NCI-H1092 (cell line): ENCODE results near the gene CACUL1.
A peak's percentile ranks its signal among the peaks of the same experiment; 100 is the strongest.

Experiments
- DNase-seq: peaks from one replicate; lab custom pipeline; 2025; lab: John Stamatoyannopoulos, UW

CACUL1 gene

DNA sequence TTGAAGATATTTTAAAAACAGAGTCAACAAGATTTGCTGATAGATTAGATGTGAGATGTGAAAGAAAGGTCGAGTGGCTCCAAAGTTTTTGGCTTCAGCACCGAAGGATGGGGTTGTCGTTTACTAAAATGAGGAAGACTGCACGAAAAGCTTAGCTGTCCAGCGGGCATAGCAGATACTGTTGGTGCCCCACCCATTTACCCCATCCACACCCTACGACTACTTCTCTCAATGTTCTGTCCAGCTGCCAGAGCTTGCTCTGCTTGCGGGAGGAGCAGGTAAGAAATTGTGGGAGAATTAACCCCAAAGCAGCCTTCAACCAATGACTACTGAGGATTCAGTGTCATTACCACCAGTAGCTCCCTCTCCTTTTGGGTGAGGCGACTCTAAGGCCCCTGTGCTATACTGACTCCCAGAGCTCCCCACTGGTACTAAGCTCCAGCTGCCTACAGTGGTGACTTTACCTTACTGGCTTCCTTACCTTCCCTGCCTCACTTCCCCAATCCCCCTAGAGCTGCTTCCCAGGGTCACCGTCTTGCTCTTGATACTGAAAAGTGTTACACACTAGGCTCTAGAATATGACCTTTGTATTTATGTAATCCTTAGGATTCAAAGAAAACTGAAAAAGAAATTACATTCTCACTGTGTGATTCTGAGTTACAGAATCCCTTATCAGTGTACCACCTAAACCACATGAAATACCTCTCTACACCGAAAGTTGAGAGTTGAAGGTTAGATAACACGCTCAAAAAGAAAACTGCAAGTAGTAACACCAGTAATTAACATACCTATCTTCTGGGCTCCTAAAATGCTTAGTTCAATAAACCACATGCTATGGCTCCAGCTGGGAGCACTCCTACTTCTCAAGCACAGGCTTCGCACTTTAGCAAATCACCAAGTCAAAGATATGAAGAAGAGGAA lies 22.3 kb downstream of the CACUL1 start:
- DNase-seq: no peak

GRCh38 chr10:118730756-118731456 lies 23.9 kb downstream of the CACUL1 start:
- no peak for DNase-seq

GRCh38 chr10:118729641-118730258 lies 25.0 kb downstream of the CACUL1 start:
- no peak for DNase-seq

GRCh38 chr10:118729200-118729599 lies 25.6 kb downstream of the CACUL1 start:
- DNase-seq: no peak

GRCh38 chr10:118725886-118726500 lies 28.8 kb downstream of the CACUL1 start:
- DNase-seq: no peak

DNA sequence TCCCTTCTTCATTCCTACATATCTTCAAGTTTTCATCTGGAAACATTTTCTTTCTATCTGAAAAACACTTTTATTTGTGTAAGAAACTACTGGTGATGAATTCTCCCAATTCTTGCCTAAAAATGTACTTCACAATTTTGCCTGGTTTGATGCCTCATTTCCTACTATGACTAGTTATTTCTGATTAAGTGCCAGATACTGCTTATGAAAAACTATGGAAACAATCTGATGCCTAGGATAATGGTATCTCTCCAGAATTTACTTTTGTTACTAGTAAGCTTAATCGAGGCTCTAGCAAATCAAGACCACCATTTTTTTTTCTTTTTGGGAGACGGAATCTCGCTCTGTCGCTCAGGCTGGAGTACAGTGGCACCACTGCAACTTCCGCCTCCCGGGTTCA lies 31.3 kb downstream of the CACUL1 start:
- DNase-seq: no peak

- no peak for DNase-seq
Measured at GRCh38 chr10:118721539-118721876, 33.3 kb downstream of the CACUL1 start.

DNA sequence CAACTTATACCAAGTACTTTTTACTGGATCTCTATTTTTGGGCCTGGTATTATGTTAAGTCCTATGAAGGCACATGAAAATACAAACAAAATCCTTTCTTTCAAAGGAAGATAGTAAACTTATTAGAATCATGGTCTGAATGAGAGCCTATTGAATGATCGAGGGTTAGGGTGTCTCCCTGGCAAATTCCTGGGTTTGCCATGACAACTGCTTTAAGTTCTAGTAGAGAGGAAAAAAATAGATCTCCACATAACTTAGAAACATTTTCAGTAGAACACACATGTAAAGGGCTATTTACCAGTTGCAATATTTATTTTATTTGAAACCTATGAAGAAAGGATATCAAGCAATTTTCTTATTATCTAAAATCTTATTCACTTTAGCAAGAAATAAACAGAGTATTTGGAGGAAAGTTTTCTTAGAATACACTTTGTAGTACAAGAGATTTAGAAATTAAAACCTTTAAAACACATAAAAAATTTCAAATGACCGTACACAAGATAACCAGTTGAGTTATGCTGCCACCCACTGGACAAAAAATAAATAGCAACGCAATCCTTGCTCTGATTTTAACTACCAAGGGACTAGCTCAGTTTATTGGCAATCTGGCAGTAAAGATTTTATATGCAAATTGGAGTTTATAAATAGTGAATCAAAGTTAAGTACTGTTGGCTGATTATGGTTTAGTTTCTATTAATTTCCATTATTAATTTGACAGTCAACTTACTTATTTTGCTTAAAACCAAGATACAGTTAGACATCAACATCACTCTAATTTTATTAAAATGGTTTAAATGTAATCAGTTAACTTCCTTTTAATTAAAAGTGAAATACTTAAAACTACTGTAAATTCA lies 33.9 kb downstream of the CACUL1 start:
- peak; percentile 11 for DNase-seq

GRCh38 chr10:118714366-118714765 lies 40.4 kb downstream of the CACUL1 start:
- no peak for DNase-seq

- no peak for DNase-seq
Measured at GRCh38 chr10:118712930-118713634, 41.7 kb downstream of the CACUL1 start.

DNA sequence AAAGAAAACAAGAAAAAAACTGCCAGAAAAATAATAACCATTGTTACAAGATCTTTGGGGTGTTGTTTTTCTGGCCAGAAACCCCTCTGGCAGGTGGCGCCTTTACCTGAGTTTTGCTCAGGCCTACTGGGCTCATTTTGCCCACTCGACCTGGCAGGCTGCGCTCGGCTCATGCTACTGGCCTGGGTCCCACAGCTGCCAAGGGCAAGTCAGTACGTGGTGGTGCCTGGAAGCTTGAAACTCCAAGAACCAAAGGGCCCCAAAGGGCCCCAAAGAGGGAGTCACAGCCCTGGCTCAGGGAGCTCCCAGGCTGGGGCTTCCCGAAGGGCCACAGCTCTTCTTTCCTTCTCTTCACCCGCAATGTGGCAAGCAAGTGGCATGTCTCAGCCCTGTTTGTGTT lies 42.7 kb downstream of the CACUL1 start:
- DNase-seq: no peak

DNA sequence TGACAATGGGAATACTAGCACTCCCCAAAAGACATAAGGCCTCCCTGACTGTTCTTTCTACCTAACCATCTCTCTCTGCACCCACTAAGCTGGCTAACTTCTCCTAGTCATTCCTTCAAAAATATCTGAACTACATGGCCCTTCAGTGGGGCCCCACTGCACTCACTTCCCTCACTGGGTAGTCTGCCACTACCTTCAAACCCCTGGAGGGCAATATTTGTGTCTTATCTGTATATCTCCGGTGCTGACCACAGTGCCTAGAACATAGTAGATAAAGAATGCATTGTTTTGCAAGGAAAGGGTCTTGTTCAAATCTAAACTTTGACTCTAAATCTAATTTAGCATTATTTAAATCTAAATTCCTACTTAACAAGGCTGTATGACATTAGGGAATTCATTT lies 44.3 kb downstream of the CACUL1 start:
- DNase-seq: no peak

DNA sequence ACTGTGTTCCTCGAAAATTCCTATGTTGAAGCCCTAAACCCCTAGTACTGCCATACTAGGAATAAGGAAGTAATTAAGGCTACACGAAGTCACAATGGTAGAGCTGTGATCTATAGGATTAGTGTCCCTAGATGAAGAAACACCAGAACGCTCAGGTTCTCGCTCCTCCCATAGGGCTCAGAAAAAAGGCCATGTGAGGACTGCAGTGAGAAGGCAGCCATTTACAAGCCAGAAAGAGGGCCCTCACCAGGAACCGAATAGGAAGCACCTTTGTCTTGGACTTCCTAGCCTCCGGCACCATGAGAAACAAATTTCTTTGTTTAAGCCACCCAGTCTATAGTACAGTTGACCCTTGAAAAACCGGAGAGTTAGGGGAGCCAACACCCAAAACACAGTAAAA lies 46.2 kb downstream of the CACUL1 start:
- no peak for DNase-seq

- no peak for DNase-seq
Measured at GRCh38 chr10:118704711-118705110, 50.1 kb downstream of the CACUL1 start.

DNA sequence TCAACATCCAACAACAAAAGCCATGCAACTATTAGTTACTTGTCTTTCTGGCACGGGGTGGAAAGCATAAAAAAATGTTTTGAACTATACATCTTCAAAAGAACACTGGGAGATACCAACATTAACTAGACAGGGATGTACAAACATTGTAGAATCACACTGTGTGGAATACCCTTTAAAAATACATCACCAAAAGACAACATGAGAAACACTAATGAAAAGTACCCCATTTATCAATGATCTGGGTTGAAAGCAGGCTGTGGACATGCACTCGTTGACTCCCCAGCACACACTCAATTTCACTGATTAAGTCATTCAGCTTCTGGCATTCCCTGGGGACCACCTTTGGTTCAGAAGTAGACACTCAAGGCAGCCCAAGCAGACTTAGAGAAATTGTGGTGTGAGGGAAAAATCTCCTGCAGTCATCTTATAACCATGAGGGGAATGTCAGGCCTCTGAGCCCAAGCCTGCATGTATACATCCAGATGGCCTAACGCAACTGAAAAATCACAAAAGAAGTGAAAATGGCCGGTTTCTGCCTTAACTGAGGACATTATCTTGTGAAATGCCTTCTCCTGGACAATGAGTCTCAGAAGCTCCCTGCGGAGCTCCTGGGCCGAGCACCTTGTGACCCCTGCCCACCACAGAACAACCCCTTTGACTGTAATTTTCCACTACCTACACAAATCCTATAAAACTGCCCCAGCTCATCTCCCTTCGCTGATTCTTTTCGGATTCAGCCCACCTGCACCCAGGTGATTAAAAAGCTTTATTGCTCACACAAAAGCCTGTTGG lies 53.0 kb downstream of the CACUL1 start:
- DNase-seq: no peak

DNA sequence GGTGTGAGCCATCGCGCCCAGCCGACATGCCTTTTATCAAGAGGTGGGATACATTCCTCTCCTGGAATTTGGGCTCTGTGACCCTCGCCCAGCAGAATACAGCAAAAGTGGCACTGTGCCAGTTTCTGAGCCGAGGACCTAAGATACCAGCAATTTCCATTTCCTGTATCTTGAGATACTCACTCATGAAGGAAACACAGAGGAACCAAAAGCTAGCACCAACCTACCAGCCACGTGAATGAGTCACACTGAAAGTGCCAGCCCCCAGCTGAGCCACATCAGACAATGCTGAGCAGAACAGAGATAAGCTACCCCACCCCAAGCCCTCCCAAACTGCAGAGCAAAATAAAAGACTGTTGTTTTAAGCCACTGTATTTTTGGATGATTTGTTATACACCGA lies 56.3 kb downstream of the CACUL1 start:
- DNase-seq: no peak

GRCh38 chr10:118694848-118695247 lies 59.9 kb downstream of the CACUL1 start:
- no peak for DNase-seq

DNA sequence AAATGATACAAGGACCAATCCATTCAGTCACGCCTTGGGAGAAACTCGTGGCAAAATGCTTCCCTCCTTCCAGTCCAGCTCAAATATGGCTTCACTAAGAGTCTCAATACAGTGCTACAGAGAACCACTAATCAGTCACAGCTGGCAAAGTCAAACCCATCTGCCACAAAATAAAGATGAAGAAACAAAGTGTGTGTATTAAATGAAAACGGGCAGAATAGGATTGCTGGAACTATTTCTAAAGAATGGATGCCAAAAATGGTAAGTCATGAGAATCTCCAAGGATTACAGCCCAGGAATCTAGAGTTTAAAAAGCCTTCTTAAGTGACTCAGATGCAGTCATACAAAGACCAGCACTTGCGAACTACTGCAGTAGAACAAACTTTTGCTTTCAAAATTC lies 61.9 kb downstream of the CACUL1 start:
- no peak for DNase-seq

DNA sequence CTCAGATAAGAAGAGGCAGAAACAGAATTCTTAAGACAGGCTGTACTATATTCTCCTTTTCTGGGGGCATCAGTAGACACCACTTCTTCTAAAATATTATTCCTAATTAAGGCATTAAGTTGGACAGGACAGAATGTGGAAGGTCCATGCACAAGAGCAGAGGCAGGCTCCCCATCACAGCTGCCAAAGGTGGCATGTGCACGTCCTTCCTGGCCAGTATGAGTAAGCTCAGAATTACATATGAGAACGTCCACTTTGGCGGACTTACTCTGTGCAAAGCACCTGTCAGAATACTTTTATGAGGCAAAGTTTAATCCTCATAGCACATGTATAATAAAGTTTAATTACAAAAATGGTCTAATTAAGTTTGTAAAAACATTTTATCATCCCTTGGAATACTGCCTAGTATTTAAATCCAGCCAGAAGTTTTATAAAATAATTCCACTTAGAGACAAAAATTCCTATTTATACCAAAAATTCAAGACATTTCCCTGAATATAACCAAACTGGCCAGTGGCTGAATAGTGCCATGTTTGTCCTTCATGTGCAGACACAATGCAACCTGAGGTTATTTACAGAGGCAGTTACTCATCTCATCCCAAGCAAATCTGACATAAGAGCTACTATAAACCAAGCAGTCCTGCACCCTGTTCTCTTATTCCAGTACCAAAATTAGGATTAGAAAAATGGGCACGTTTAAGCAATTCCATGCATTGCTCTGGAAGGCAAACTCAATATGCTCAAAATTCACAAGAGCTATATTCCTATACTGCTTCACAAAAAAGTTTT lies 65.5 kb downstream of the CACUL1 start:
- no peak for DNase-seq
